Heart right ventricle (tissue), 16 donors: ENCODE data around the gene WNT8A. TPM values are rescaled to one million over a fixed set of nuclear protein-coding genes. Genes with fewer than 3 reads are reported as not detected.

ENCODE experiments used
- ATAC-seq, 8 donors: fragments of 200-7000 bp; cut with Tn5 transposase; one replicate each; pipeline ENCODE4 v1.9.1; 2020; ENCODE audit warnings: mild to moderate bottlenecking in 8 of 8, moderate library complexity in 8 of 8, moderate number of reproducible peaks in 1 of 8
- DNase-seq, 2 donors: peaks; one replicate each; pipeline ENCODE4 v3.0.0-alpha.2; 2020
- H3K27ac ChIP-seq, 10 donors: fragments of 200-600 bp; sonication (generic) in 2 of 10; one replicate each; pipeline versions ENCODE4 v1.5.0 to v1.8.0; 2020 to 2022; ENCODE audit warnings: mild to moderate bottlenecking in 3 of 10
- H3K27me3 ChIP-seq, 7 donors: fragments of 200-600 bp; one replicate each; pipeline ENCODE4 v1.8.0; 2021 to 2022; ENCODE audit warnings: mild to moderate bottlenecking in 2 of 7
- H3K36me3 ChIP-seq, 9 donors: fragments of 200-600 bp; sonication (generic) in 1 of 9; one replicate each; pipeline versions ENCODE4 v1.5.0 to v1.8.0; 2020 to 2022; ENCODE audit warnings: mild to moderate bottlenecking in 2 of 9
- H3K4me1 ChIP-seq, 9 donors: fragments of 200-600 bp; sonication (generic) in 1 of 9; one replicate each; pipeline versions ENCODE4 v1.5.0 to v1.8.0; 2020 to 2022; ENCODE audit warnings: mild to moderate bottlenecking in 4 of 9
- H3K4me3 ChIP-seq, 10 donors: fragments of 200-600 bp; sonication (generic) in 2 of 10; one replicate each; pipeline versions ENCODE4 v1.5.0 to v1.8.0; 2020 to 2022; ENCODE audit warnings: mild to moderate bottlenecking in 7 of 10, moderate library complexity in 2 of 10
- H3K9me3 ChIP-seq, 11 donors: fragments of 200-600 bp in 10 of 11; sonication (generic) in 2 of 11; one replicate each; pipeline versions ENCODE4 v1.5.0 to v1.8.0; 2013 to 2022; ENCODE audit warnings: mild to moderate bottlenecking in 2 of 11, control low read depth in 1 of 11, moderate library complexity in 1 of 11
- CTCF ChIP-seq, 9 donors: fragments of 200-600 bp; sonication (generic) in 2 of 9; IDR thresholded peaks; one replicate each; pipeline versions ENCODE4 v1.5.0 to v1.8.0; 2021 to 2022; ENCODE audit warnings: antibody characterized with exemption in 9 of 9, mild to moderate bottlenecking in 5 of 9, moderate library complexity in 1 of 9
- WGBS, 2 donors: extraction: QIAGEN DNeasy Blood & Tissue Kit; methylation state at CpG; one replicate each; pipeline ENCODE4 v1.1.7; 2013; ENCODE audit warnings: inconsistent platforms in 1 of 2; 5-methylcytosine and 5-hydroxymethylcytosine counted together
- intact Hi-C, 10 donors: fragments of 100-400 bp; cut with DNase I; formaldehyde crosslinking; loops; one replicate each; pipeline versions ENCODE4 v1.11.1 to v1.14.2; 2022
- polyA plus RNA-seq, 2 donors: library from polyadenylated mRNA; stranded (reverse); fragments of 200-250 nt; gene quantifications; one replicate each; pipeline ENCODE4 v1.2.3, GENCODE V29; 2013
- total RNA-seq, 10 donors: library from RNA; stranded (reverse); fragmentation: NEBNext Ultra II Directional in 3 of 10; extraction: Animal tissue kit (Norgen Biotek cat#: 25700) in 3 of 10; gene quantifications; one replicate each; pipeline versions ENCODE4 v1.2.1 to v1.2.4, GENCODE V29; 2021 to 2023
- donor health status: Arrhythmogenic right ventricular cardiomyopathy.
- donor health status: ischemic (EF 13 %, LVEDD 7.1; RV severe dilation, severe dysfunction).
- donor health status: healthy with polysubstance abuse.
- donor health status: DM: no; HTN: yes; CAD: no.
- donor health status: DM: no; HTN: no; CAD: no.
- donor health status: ischemic (EF 25% LVEDD 6.9; RV normal size, moderate dysfunction).
- donor health status: ischemic (EF 25% LVEDD 5.7; RV mildly dilated, moderate dysfunction).
- donor health status: healthy.
- donor health status: DM: yes; HTN: yes; CAD: no.
- donor health status: Ischemic cardiomyopathy.
- donor health status: ischemic (EF 35%, LVEDD 5.7; RV mildly dilated, moderate dysfunction).
- donor health status: nonischemic (EF 11% LVEDD 7.7; RV severe dilation, severe dysfunction).
- donor health status: DM: yes; HTN: yes; CAD: no.
- donor health status: PGD.
- donor health status: ischemic (EF 29% LVEDD 5.4; RV normal size, mild dysfunction).
- donor health status: nonischemic (EF 23%, LVEDD 6.1; RV moderate dilation, normal function).

The WNT8A gene
- total and polyA plus RNA-seq, 12 donors: not detected

GRCh38 chr5:138053554-138053953 lies 30.3 kb upstream of the WNT8A start:
- no peak for TF ChIP-seq CTCF (IDR thresholded peaks at IDR 0.05)
- no peak overlapping the region for H3K4me3 ChIP-seq
- H3K27me3 ChIP-seq: peaks cover 0 to 9% (median 0%) of the 10 kb centered on the region in 7 donors
- ATAC-seq: no peak
- 72 to 77% methylated on average over 3 of the region's 3 CpGs for WGBS, 2 donors
- no peaks in the 10 kb centered on the region for H3K9me3 ChIP-seq
- H3K4me1 ChIP-seq: peaks cover 0 to 9% (median 0%) of the 10 kb centered on the region in 9 donors
- no peak for DNase-seq
- intact Hi-C loops: no loop called here
- no peak overlapping the region for H3K27ac ChIP-seq
- no peaks in the 10 kb centered on the region for H3K36me3 ChIP-seq

- intact Hi-C loops: no loop called here
- Histone ChIP-seq H3K27me3 (peaks cover 0 to 9% (median 0%) of the 10 kb centered on the region in 7 donors), H3K36me3 (no peaks in the 10 kb centered on the region), H3K27ac (no peak overlapping the region), H3K9me3 (no peaks in the 10 kb centered on the region), H3K4me3 (no peak overlapping the region), H3K4me1 (peaks cover 0 to 9% (median 0%) of the 10 kb centered on the region in 9 donors)
- WGBS, 2 donors: 37 to 49% methylated on average over 3 of the region's 3 CpGs
- no peak for TF ChIP-seq CTCF (IDR thresholded peaks at IDR 0.05)
- ATAC-seq (no peak), DNase-seq (no peak)
Measured at GRCh38 chr5:138054206-138054605, 29.6 kb upstream of the WNT8A start.

GRCh38 chr5:138054847-138055558 lies 28.8 kb upstream of the WNT8A start:
- 29 to 35% methylated on average over 13 of the region's 13 CpGs for WGBS, 2 donors
- no peak for TF ChIP-seq CTCF (IDR thresholded peaks at IDR 0.05)
- no peaks in the 10 kb centered on the region for H3K9me3 ChIP-seq
- H3K36me3 ChIP-seq: no peaks in the 10 kb centered on the region
- peaks cover 0 to 9% (median 0%) of the 10 kb centered on the region in 7 donors for H3K27me3 ChIP-seq
- ATAC-seq: peak in 1 of 8 donors; percentile 20
- no peak for DNase-seq
- peaks cover 0 to 9% (median 0%) of the 10 kb centered on the region in 9 donors for H3K4me1 ChIP-seq
- H3K27ac ChIP-seq: no peak overlapping the region
- intact Hi-C loops: no loop called here
- H3K4me3 ChIP-seq: peak overlapping the region in 1 of 10 donors; percentile 17

- DNase-seq: no peak
- intact Hi-C loops: no loop called here
- Histone ChIP-seq H3K9me3 (no peaks in the 10 kb centered on the region), H3K4me3 (no peak overlapping the region), H3K27ac (no peak overlapping the region), H3K4me1 (peaks cover 0 to 6% (median 0%) of the 10 kb centered on the region in 9 donors), H3K27me3 (no peaks in the 10 kb centered on the region), H3K36me3 (no peaks in the 10 kb centered on the region)
- no peak for TF ChIP-seq CTCF (IDR thresholded peaks at IDR 0.05)
- ATAC-seq: no peak
Measured at GRCh38 chr5:138064526-138064925, 19.3 kb upstream of the WNT8A start.
